K562 (cell line): Measurements from ENCODE around the gene BDH2. TPM values are rescaled to one million over a fixed set of nuclear protein-coding genes. Genes with fewer than 3 reads are reported as not detected.
A peak's percentile ranks its signal among the peaks of the same experiment; 100 is the strongest.

Experiments used
- ATAC-seq: fragments of 200-7000 bp; cut with Tn5 transposase; 3 replicates; pipeline ENCODE4 v1.9.1; 2020; ENCODE audit warnings: moderate library complexity
- BruUV-seq: library from RNA; stranded (reverse); fragments of 400-500 nt; replicated peaks from 2 replicates; lab custom pipeline; 2021; lab: Mats Ljungman, UMichigan
- CTCF ChIA-PET: fragments of 300-600 bp; formaldehyde crosslinking; extraction: SDS; loops from one replicate; lab custom pipeline; 2021; ENCODE audit warnings: low intra/inter-chr PET ratio; lab: Yijun Ruan, JAX
- POLR2A ChIA-PET: fragments of 300-600, 350-650 bp; sonication (Branson Sonifier 250); formaldehyde crosslinking; extraction: SDS; loops from one replicate; lab custom pipeline; 2021; ENCODE audit warnings: antibody characterized with exemption, inconsistent platforms; lab: Yijun Ruan, JAX
- DNase-seq, 4 experiments: peaks; one replicate each; pipeline versions ENCODE4 v3.0.0 to v3.0.0-alpha.2; 2011 to 2018; ENCODE audit warnings: low spot score in 3 of 4, mixed read lengths in 3 of 4; ENCODE audit errors: extremely low read depth in 1 of 4
- FAIRE-seq: peaks from 2 replicates; lab custom pipeline; 2011; peaks lifted over from hg19 to GRCh38; lab: Jason Lieb, UNC
- H2AFZ ChIP-seq: 2 replicates; pipeline ENCODE4 v1.6.0; 2011; ENCODE audit warnings: low read depth, low read length, control low read depth, inconsistent platforms
- H3K27ac ChIP-seq: fragments of 200-600 bp; 3 replicates; pipeline ENCODE4 v1.8.0; 2011; ENCODE audit warnings: low read depth, mild to moderate bottlenecking, control low read depth, inconsistent platforms, low read length, moderate library complexity, mixed read lengths; ENCODE audit errors: extremely low read depth
- H3K27me3 ChIP-seq, 2 experiments: fragments of 300-600 bp in 1 of 2; 2 replicates in 1 of 2; 3 replicates in 1 of 2; pipeline versions ENCODE4 v1.6.0 to v1.8.0; 2011; ENCODE audit warnings: inconsistent platforms in 2 of 2, low read length in 2 of 2, mild to moderate bottlenecking in 1 of 2, mixed read lengths in 1 of 2, moderate library complexity in 1 of 2; ENCODE audit not compliant: control insufficient read depth in 2 of 2, insufficient read depth in 2 of 2
- H3K36me3 ChIP-seq: fragments of 300-600 bp; 3 replicates; pipeline ENCODE4 v1.8.0; 2011; ENCODE audit warnings: mild to moderate bottlenecking, low read length, inconsistent platforms; ENCODE audit not compliant: control insufficient read depth, insufficient read depth
- H3K4me1 ChIP-seq, 2 experiments: fragments of 200-600 bp in 1 of 2; replicated peaks in 1 of 2; 2 replicates in 1 of 2; 3 replicates in 1 of 2; pipeline versions ENCODE4 v1.5.1 to v1.8.0; 2011; ENCODE audit warnings: inconsistent platforms in 2 of 2, low read length in 2 of 2, mild to moderate bottlenecking in 1 of 2, mixed read lengths in 1 of 2, moderate library complexity in 1 of 2; ENCODE audit not compliant: control insufficient read depth in 2 of 2, insufficient read depth in 2 of 2
- H3K4me2 ChIP-seq: 2 replicates; pipeline ENCODE4 v1.6.1; 2011; ENCODE audit warnings: low read length, control low read depth, inconsistent platforms, mixed read lengths; ENCODE audit not compliant: insufficient read depth
- H3K4me3 ChIP-seq: fragments of 200-600 bp; sonication (generic), shearing (Covaris generic); 2 replicates; pipeline ENCODE4 v1.5.1; 2016; ENCODE audit warnings: control low read depth, inconsistent platforms
- H3K79me2 ChIP-seq: fragments of 200-600 bp; 3 replicates; pipeline ENCODE4 v1.8.0; 2011; ENCODE audit warnings: low read length, inconsistent platforms; ENCODE audit not compliant: control insufficient read depth, insufficient read depth
- H3K9ac ChIP-seq, 2 experiments: 2 replicates each; pipeline versions ENCODE4 v1.6.0 to v1.6.1; 2011; ENCODE audit warnings: low read depth in 2 of 2, low read length in 2 of 2, control low read depth in 1 of 2, inconsistent platforms in 1 of 2, mild to moderate bottlenecking in 1 of 2, mixed read lengths in 1 of 2; ENCODE audit not compliant: insufficient read depth in 1 of 2
- H3K9me1 ChIP-seq: one replicate; pipeline ENCODE4 v1.6.0; 2011; ENCODE audit warnings: inconsistent platforms, mild to moderate bottlenecking, low read length, moderate library complexity; ENCODE audit not compliant: control insufficient read depth, insufficient read depth
- H3K9me3 ChIP-seq: replicated peaks from 2 replicates; pipeline ENCODE4 v1.5.1; 2011; ENCODE audit warnings: low read depth, low read length, inconsistent platforms; ENCODE audit not compliant: control insufficient read depth, insufficient read depth
- H4K20me1 ChIP-seq: replicated peaks from 2 replicates; pipeline ENCODE4 v1.6.1; 2011; ENCODE audit warnings: low read length, inconsistent platforms, mixed read lengths; ENCODE audit not compliant: control insufficient read depth, insufficient read depth
- ARID1B ChIP-seq: fragments of 450-650 bp; IDR thresholded peaks from 2 replicates; pipeline ENCODE4 v1.6.1; 2016; ENCODE audit warnings: antibody characterized with exemption, mild to moderate bottlenecking, inconsistent platforms
- DEAF1 ChIP-seq: fragments of 450-650 bp; formaldehyde crosslinking; IDR thresholded peaks from 2 replicates; pipeline ENCODE4 v1.4.0; 2020; ENCODE audit warnings: mild to moderate bottlenecking, moderate library complexity
- FOXJ2 ChIP-seq: fragments of 200-800 bp; sonication (Bioruptor generic); IDR thresholded peaks from 2 replicates; pipeline ENCODE4 v1.6.1; 2016; ENCODE audit warnings: missing genetic modification characterization, missing compliant biosample characterization
- HMG20B ChIP-seq: fragments of 250-450 bp; sonication (Bioruptor Pico); IDR thresholded peaks from 2 replicates; pipeline ENCODE4 v1.5.0; 2021; ENCODE audit warnings: mild to moderate bottlenecking
- ILF3 ChIP-seq: fragments of 450-650 bp; IDR thresholded peaks from 2 replicates; pipeline ENCODE4 v1.6.1; 2018; ENCODE audit warnings: antibody characterized with exemption, mild to moderate bottlenecking, moderate library complexity, borderline replicate concordance
- KLF6 ChIP-seq: fragments of 250-450 bp; sonication (Bioruptor Pico); IDR thresholded peaks from 2 replicates; pipeline ENCODE4 v1.4.0; 2020; ENCODE audit warnings: mild to moderate bottlenecking, moderate library complexity, borderline replicate concordance
- MIER1 ChIP-seq: fragments of 450-650 bp; IDR thresholded peaks from 2 replicates; pipeline ENCODE4 v1.6.1; 2016; ENCODE audit warnings: antibody characterized with exemption, mild to moderate bottlenecking, low read depth
- RBM14 ChIP-seq: fragments of 200-400 bp; formaldehyde crosslinking; IDR thresholded peaks from 2 replicates; pipeline ENCODE4 v1.6.1; 2018; ENCODE audit warnings: low read depth, mild to moderate bottlenecking, low read length, moderate library complexity, borderline replicate concordance; ENCODE audit not compliant: insufficient read depth
- RERE ChIP-seq: sonication (generic); formaldehyde crosslinking; IDR thresholded peaks from 2 replicates; pipeline ENCODE4 v1.8.0; 2023; ENCODE audit warnings: missing genetic modification reagents, mild to moderate bottlenecking, borderline replicate concordance
- SAFB ChIP-seq: fragments of 200-400 bp; formaldehyde crosslinking; IDR thresholded peaks from 2 replicates; pipeline ENCODE4 v1.6.1; 2017; ENCODE audit warnings: low read depth, low read length, borderline replicate concordance
- ZNF445 ChIP-seq: fragments of 250-450 bp; sonication (Bioruptor Pico); IDR thresholded peaks from 2 replicates; pipeline ENCODE4 v1.4.0; 2020; ENCODE audit warnings: low read depth, mild to moderate bottlenecking, moderate library complexity
- ZNF79 ChIP-seq: fragments of 250-450 bp; sonication (Bioruptor Pico); IDR thresholded peaks from 2 replicates; pipeline ENCODE4 v1.4.0; 2020; ENCODE audit warnings: low read depth, mild to moderate bottlenecking, moderate library complexity
- WGBS: fragments of 100-300 bp; shearing (Covaris generic); methylation state at CpG from one replicate; pipeline ENCODE4 v1.1.6; 2016; ENCODE audit warnings: low coverage, mixed read lengths; ENCODE audit not compliant: insufficient coverage; ENCODE audit errors: missing lambda C conversion rate; 5-methylcytosine and 5-hydroxymethylcytosine counted together
- in situ Hi-C: fragments of 300-500 bp; cut with MboI; formaldehyde crosslinking; loops from 4 replicates; pipeline ENCODE4 v1.15.0; 2018; ENCODE audit warnings: inconsistent platforms, mixed read lengths
- intact Hi-C: fragments of 100-400 bp; cut with micrococcal nuclease; formaldehyde crosslinking; loops from 2 replicates; pipeline ENCODE4 v1.14.2; 2022
- polyA plus RNA-seq, 8 experiments: library from polyadenylated mRNA; depleted of rRNA in 4 of 8; stranded (reverse) in 5 of 8; unstranded in 3 of 8; fragments of >200 nt; fragmentation: Nextera tagmentation in 2 of 8; fragmentation: Illumina TruSeq in 1 of 8; extraction: Ambion mirVana in 2 of 8; extraction: Trizol in 1 of 8; gene quantifications; 2 replicates each; pipeline versions ENCODE4 v1.2.1 to v1.2.3, GENCODE V29; 2011 to 2014; ENCODE audit warnings: inconsistent platforms in 1 of 8, missing spikeins in 1 of 8
- total RNA-seq, 7 experiments: library from RNA; depleted of rRNA in 6 of 7; stranded (reverse); fragments of >200 nt in 6 of 7; fragmentation: Illumina TruSeq in 2 of 7; extraction: Trizol in 2 of 7; gene quantifications; 2 replicates each; pipeline versions ENCODE4 v1.2.1 to v1.2.3, GENCODE V29; 2011 to 2021; ENCODE audit warnings: low replicate concordance in 1 of 7

BDH2 gene
- total and polyA plus RNA-seq, 9 of the 15 experiments (the other 6 are each of a cell fraction or from before 2014, with no cell fraction given): 4.9 to 17.9 (median 9.1) TPM

- Histone ChIP-seq H3K36me3 (peaks cover 87% of the 10 kb centered on the region), H4K20me1 (no peaks in the 10 kb centered on the region)
- no peak for TF ChIP-seq ILF3
- no peak for TF ChIP-seq ZNF79
- TF ChIP-seq KLF6 (CRISPR knock-in tag): no peak
- no peak for TF ChIP-seq DEAF1
- TF ChIP-seq HMG20B (CRISPR knock-in tag): no peak
- TF ChIP-seq MIER1: no peak
- TF ChIP-seq RERE (CRISPR knock-in tag): no peak
- no peak for TF ChIP-seq ARID1B
- no peak for TF ChIP-seq SAFB
- TF ChIP-seq ZNF445: no peak
- TF ChIP-seq RBM14: no peak
- TF ChIP-seq FOXJ2 (tag): no peak
- TF ChIP-seq, all 486 proteins: peak for 0
- POLR2A ChIA-PET: no interaction called here
- H3K27me3 ChIP-seq: no peaks in the 10 kb centered on the region
- DNase-seq: no peak
- H3K9ac ChIP-seq: no peak overlapping the region
- intact Hi-C loops: no loop called here
- BruUV-seq: TSS peak; percentile 33
- no peak overlapping the region for H3K4me2 ChIP-seq
- no peak overlapping the region for H2AFZ ChIP-seq
- in situ Hi-C loops: no loop called here
- no peak for FAIRE-seq
- no peak for ATAC-seq
- no peaks in the 10 kb centered on the region for H3K9me3 ChIP-seq
- no peaks in the 10 kb centered on the region for H3K4me1 ChIP-seq
- no peak overlapping the region for H3K4me3 ChIP-seq
- 91% methylated on average over 4 of the region's 4 CpGs for WGBS
- no peaks in the 10 kb centered on the region for H3K9me1 ChIP-seq
- no peak overlapping the region for H3K27ac ChIP-seq
- H3K79me2 ChIP-seq: no peaks in the 10 kb centered on the region
- CTCF ChIA-PET: no interaction called here
These were observed 45.3 kb upstream of the BDH2 start for GRCh38 chr4:103144926-103145325.
